ENCODE measurements around the gene POLR1A.

POLR1A gene

GRCh38 chr2:86031606-86032005 is 74.1 kb downstream of the POLR1A start:
- no peaks in the 10 kb centered on the region for H3K9me3 ChIP-seq
- no peak overlapping the region for H3K27ac ChIP-seq
- no peak overlapping the region for H3K4me3 ChIP-seq (ENCODE audit: low read depth in 1 of 2, low read length in 1 of 2)
- peaks cover 16% of the 10 kb centered on the region for H3K36me3 ChIP-seq
- no peak for TF ChIP-seq CTCF (IDR thresholded peaks at IDR 0.05)
- peaks cover 18 to 20% of the 10 kb centered on the region in 2 experiments for H3K4me1 ChIP-seq (ENCODE audit: control insufficient read depth in 1 of 2, insufficient read depth in 1 of 2, low read depth in 1 of 2, low read length in 1 of 2)
- H3K27me3 ChIP-seq: no peaks in the 10 kb centered on the region

GRCh38 chr2:86031151-86031550 is 74.5 kb downstream of the POLR1A start:
- no peak for TF ChIP-seq CTCF (IDR thresholded peaks at IDR 0.05)
- Histone ChIP-seq H3K36me3 (peaks cover 16% of the 10 kb centered on the region), H3K9me3 (no peaks in the 10 kb centered on the region), H3K27me3 (no peaks in the 10 kb centered on the region), H3K4me3 (ENCODE audit: low read depth in 1 of 2, low read length in 1 of 2) (no peak overlapping the region), H3K4me1 (ENCODE audit: control insufficient read depth in 1 of 2, insufficient read depth in 1 of 2, low read depth in 1 of 2, low read length in 1 of 2) (peaks cover 13 to 16% of the 10 kb centered on the region in 2 experiments), H3K27ac (no peak overlapping the region)

DNA sequence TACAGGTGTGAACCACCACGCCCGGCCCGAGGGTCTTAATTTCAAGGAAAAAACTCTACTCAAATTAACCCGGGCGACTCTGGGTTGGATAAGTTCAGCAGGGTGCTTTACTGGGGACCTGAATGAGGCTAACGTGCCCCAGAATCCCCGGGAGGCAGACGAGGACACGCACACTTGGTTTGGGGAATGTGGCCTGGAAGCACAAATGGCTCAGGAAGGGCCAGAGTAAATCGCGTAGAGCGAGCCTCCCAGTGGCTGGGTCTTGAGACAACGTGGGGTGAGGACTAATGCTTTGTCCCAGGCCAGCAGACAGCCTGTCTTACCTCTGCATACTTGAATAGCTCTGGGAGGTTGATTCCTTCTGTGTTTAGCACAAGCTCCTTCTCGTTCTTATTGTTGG is 75.8 kb downstream of the POLR1A start:
- peaks cover 16% of the 10 kb centered on the region for H3K36me3 ChIP-seq
- TF ChIP-seq CTCF (IDR thresholded peaks at IDR 0.05): no peak
- no peaks in the 10 kb centered on the region for H3K9me3 ChIP-seq

GRCh38 chr2:86028766-86029381 is 76.8 kb downstream of the POLR1A start:
- Histone ChIP-seq H3K27ac (no peak overlapping the region), H3K9me3 (no peaks in the 10 kb centered on the region), H3K27me3 (no peaks in the 10 kb centered on the region), H3K4me3 (ENCODE audit: low read depth in 1 of 2, low read length in 1 of 2) (no peak overlapping the region), H3K36me3 (peaks cover 16% of the 10 kb centered on the region), H3K4me1 (ENCODE audit: control insufficient read depth in 1 of 2, insufficient read depth in 1 of 2, low read depth in 1 of 2, low read length in 1 of 2) (no peaks in the 10 kb centered on the region)
- no peak for TF ChIP-seq CTCF (IDR thresholded peaks at IDR 0.05)

More for the DNA sequence above, 75.8 kb downstream of the POLR1A start:
- H3K27me3 ChIP-seq: no peaks in the 10 kb centered on the region
- H3K4me1 ChIP-seq (ENCODE audit: control insufficient read depth in 1 of 2, insufficient read depth in 1 of 2, low read depth in 1 of 2, low read length in 1 of 2): peaks cover under 1 to 3% of the 10 kb centered on the region in 2 experiments
- no peak overlapping the region for H3K4me3 ChIP-seq (ENCODE audit: low read depth in 1 of 2, low read length in 1 of 2)
- no peak overlapping the region for H3K27ac ChIP-seq

- H3K4me3 ChIP-seq (ENCODE audit: low read depth in 1 of 2, low read length in 1 of 2): no peak overlapping the region
- no peaks in the 10 kb centered on the region for H3K4me1 ChIP-seq (ENCODE audit: control insufficient read depth in 1 of 2, insufficient read depth in 1 of 2, low read depth in 1 of 2, low read length in 1 of 2)
- no peaks in the 10 kb centered on the region for H3K27me3 ChIP-seq
- H3K36me3 ChIP-seq: peaks cover 16% of the 10 kb centered on the region
- H3K27ac ChIP-seq: no peak overlapping the region
- no peak for TF ChIP-seq CTCF (IDR thresholded peaks at IDR 0.05)
- H3K9me3 ChIP-seq: no peaks in the 10 kb centered on the region
These were observed 77.5 kb downstream of the POLR1A start for GRCh38 chr2:86027922-86028765.
